Fibroblast of mammary gland (primary cell): Measurements from ENCODE around the gene FSIP1.

Experiments
- DNase-seq: peaks from one replicate; pipeline ENCODE4 v3.0.0-alpha.2; 2010; ENCODE audit warnings: low read depth
- H3K4me3 ChIP-seq: 2 replicates; pipeline ENCODE4 v1.5.1; 2011; ENCODE audit warnings: low read depth, mild to moderate bottlenecking, low read length, moderate library complexity; ENCODE audit not compliant: control insufficient read depth
- CTCF ChIP-seq: conservative IDR thresholded peaks from 2 replicates; pipeline ENCODE4 v1.5.1; 2011; ENCODE audit warnings: low read depth, low read length, inconsistent platforms; ENCODE audit not compliant: control insufficient read depth, insufficient read depth

The FSIP1 gene

GRCh38 chr15:39788800-39789565, 6.3 kb upstream of the FSIP1 start:
- no peak overlapping the region for H3K4me3 ChIP-seq
- no peak for TF ChIP-seq CTCF
- DNase-seq = peak; percentile 52

- TF ChIP-seq CTCF = no peak
- peak; percentile 50 for DNase-seq
- H3K4me3 ChIP-seq = no peak overlapping the region
These were observed 5.5 kb upstream of the FSIP1 start for GRCh38 chr15:39788108-39788507.

GRCh38 chr15:39787479-39787878, 4.8 kb upstream of the FSIP1 start:
- DNase-seq = no peak

GRCh38 chr15:39786447-39787056, 3.9 kb upstream of the FSIP1 start:
- DNase-seq = peak; percentile 72
- TF ChIP-seq CTCF = peak; percentile 56

More at GRCh38 chr15:39787479-39787878, 4.8 kb upstream of the FSIP1 start:
- no peak for TF ChIP-seq CTCF
- no peak overlapping the region for H3K4me3 ChIP-seq

GRCh38 chr15:39785841-39786240, 3.2 kb upstream of the FSIP1 start:
- H3K4me3 ChIP-seq = no peak overlapping the region
- no peak for TF ChIP-seq CTCF
- no peak for DNase-seq

More at GRCh38 chr15:39786447-39787056, 3.9 kb upstream of the FSIP1 start:
- no peak overlapping the region for H3K4me3 ChIP-seq

GRCh38 chr15:39785139-39785538, 2.5 kb upstream of the FSIP1 start:
- H3K4me3 ChIP-seq = no peak overlapping the region
- no peak for DNase-seq
- TF ChIP-seq CTCF = no peak
